ENCODE data around the gene WDSUB1.

The WDSUB1 gene

GRCh38 chr2:159285929-159286708, at the start of gene WDSUB1:
Gene WDSUB1 (minus strand): TSS chr2:159286703. CDS start chr2:159283069, 3,634 bp downstream.
- DNase-seq (ENCODE audit: low spot score): peak; percentile 77

- no peak for DNase-seq (ENCODE audit: low spot score)
These were observed 40.2 kb upstream of the WDSUB1 start for GRCh38 chr2:159326569-159327255.

- DNase-seq (ENCODE audit: low spot score): no peak
These were observed 35.9 kb upstream of the WDSUB1 start for GRCh38 chr2:159322419-159322818.

- no peak for DNase-seq (ENCODE audit: low spot score)
These were observed 31.0 kb upstream of the WDSUB1 start for GRCh38 chr2:159317392-159318088.

GRCh38 chr2:159307942-159308341, 21.4 kb upstream of the WDSUB1 start:
- DNase-seq (ENCODE audit: low spot score): no peak

GRCh38 chr2:159300586-159300985, 14.1 kb upstream of the WDSUB1 start:
- no peak for DNase-seq (ENCODE audit: low spot score)

GRCh38 chr2:159298967-159299366, 12.5 kb upstream of the WDSUB1 start:
- no peak for DNase-seq (ENCODE audit: low spot score)

- DNase-seq (ENCODE audit: low spot score): no peak
These were observed 10.7 kb upstream of the WDSUB1 start for GRCh38 chr2:159297042-159297707.

GRCh38 chr2:159292157-159292556, 5.7 kb upstream of the WDSUB1 start:
- DNase-seq (ENCODE audit: low spot score): no peak

- DNase-seq (ENCODE audit: low spot score): no peak
These were observed 3.9 kb upstream of the WDSUB1 start for GRCh38 chr2:159290289-159290907.

GRCh38 chr2:159287733-159288132, 1.2 kb upstream of the WDSUB1 start:
- no peak for DNase-seq (ENCODE audit: low spot score)

GRCh38 chr2:159286709-159287441, 372 bp upstream of the WDSUB1 start:
- peak; percentile 97 for DNase-seq (ENCODE audit: low spot score)

- no peak for DNase-seq (ENCODE audit: low spot score)
These were observed 1.1 kb downstream of the WDSUB1 start for GRCh38 chr2:159285433-159285832.

GRCh38 chr2:159283529-159283928, 3.0 kb downstream of the WDSUB1 start:
- no peak for DNase-seq (ENCODE audit: low spot score)

- no peak for DNase-seq (ENCODE audit: low spot score)
These were observed 5.5 kb downstream of the WDSUB1 start for GRCh38 chr2:159281002-159281401.

GRCh38 chr2:159279700-159280099, 6.8 kb downstream of the WDSUB1 start:
- DNase-seq (ENCODE audit: low spot score): no peak

- DNase-seq (ENCODE audit: low spot score): no peak
These were observed 11.4 kb downstream of the WDSUB1 start for GRCh38 chr2:159275111-159275510.

GRCh38 chr2:159272156-159272555, 14.3 kb downstream of the WDSUB1 start:
- DNase-seq (ENCODE audit: low spot score): no peak

GRCh38 chr2:159270744-159271379, 15.6 kb downstream of the WDSUB1 start:
- DNase-seq (ENCODE audit: low spot score): no peak

GRCh38 chr2:159267921-159268320, 18.6 kb downstream of the WDSUB1 start:
- no peak for DNase-seq (ENCODE audit: low spot score)

GRCh38 chr2:159266554-159266953, 19.9 kb downstream of the WDSUB1 start:
- no peak for DNase-seq (ENCODE audit: low spot score)
